GM18505 (cell line): Measurements from ENCODE around the gene AMD1.
"Not testable (repeated sequence)": the region's sequence is repeated elsewhere in the genome, so short reads cannot be mapped to it uniquely, and the experiment has no call there.

Experiments
- ATAC-seq: cut with Tn5 transposase; IDR thresholded peaks from one replicate; pipeline ENCODE4 v1.9.1; 2021; ENCODE audit not compliant: unreplicated experiment
- POLR2A ChIP-seq: IDR thresholded peaks from 4 replicates; pipeline ENCODE4 v1.6.1; 2011; ENCODE audit warnings: borderline replicate concordance; ENCODE audit not compliant: insufficient read depth, insufficient read length; ENCODE audit errors: extremely low read depth

AMD1 gene

DNA sequence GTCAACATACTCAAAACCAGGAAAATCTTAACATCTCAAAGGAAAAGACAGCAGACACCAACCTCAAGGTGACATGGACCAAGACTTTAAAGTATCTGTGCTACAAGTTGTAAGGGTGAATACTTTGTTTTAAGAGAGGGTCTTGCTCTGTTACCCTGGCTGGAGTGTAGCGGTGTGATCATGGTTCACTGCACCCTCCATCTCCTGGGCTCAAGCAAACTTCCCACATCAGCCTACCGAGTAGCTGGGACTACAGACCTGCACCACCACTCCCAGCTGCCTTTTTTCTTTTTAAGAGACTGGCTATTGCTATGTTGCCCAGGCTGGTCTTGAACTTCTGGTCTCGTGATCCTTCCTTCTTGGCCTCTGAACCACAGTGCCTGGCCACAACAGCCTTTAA is 9.7 kb downstream of the AMD1 start:
- TF ChIP-seq POLR2A: no peak
- ATAC-seq: no peak

DNA sequence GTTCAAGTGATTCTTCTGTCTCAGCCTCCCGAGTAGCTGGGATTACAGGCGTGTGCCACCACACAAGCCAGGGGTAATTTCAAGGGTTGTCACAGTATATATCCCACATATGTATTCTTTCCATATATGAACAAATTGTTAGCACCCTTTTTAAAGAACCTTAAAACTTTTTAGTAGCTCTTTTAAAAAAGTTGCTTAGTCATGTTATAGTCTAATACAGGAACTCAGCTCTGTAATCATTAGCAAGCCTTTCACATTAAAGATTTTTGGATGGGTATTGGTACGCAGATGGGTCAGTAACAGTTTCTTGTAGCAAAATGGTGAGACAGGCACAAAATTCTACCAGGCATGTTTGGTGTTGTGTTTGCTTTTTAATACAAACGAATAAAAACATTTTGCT is 10.9 kb downstream of the AMD1 start:
- no peak for TF ChIP-seq POLR2A
- ATAC-seq: no peak

DNA sequence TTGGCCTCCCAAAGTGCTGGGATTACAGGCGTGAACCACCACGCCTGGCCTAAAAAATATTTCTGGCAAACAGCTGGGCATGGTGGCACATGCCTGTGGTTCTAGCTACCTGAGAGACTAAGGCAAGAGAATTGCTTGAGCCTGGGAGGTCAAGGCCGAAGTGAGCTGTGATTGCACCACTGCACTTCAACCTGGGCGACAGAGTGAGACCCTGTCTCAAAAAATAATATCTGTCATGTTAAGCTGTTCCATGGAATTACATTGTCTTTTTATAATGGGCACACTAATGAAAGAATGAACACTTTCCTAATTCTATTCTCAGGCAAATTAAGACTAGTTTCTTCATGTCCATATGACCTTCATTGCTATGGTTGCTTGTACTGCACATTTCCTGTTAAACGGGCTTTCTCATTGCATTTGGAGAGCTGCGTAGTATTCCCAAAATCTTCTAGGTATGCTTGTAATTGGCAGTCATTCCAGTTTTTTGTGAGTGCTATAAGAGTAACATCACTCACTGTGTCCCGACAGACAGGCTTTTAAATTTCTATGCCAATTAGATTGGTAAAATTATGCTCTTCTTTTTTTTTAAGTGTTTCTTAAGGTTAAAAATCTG is 12.1 kb downstream of the AMD1 start:
- TF ChIP-seq POLR2A: no peak
- no peak for ATAC-seq

DNA sequence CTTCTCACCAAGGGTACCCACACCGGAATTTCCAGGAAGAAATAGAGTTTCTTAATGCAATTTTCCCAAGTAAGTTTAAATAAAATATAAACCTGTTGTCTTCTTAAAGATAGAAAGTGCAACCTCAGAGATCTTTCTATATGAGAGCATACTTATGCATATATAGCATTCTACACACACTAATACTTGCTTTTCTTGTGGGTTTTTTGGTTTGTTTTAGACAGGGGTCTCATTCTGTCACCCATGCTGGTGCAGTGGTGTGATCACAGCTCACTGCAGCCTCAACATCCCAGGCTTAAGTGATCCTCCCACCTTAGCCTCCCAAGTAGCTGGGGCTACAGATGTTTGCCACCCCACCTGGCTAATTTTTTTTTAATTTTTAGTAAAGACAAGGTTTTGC is 15.7 kb downstream of the AMD1 start:
- ATAC-seq: no peak
- TF ChIP-seq POLR2A: no peak

DNA sequence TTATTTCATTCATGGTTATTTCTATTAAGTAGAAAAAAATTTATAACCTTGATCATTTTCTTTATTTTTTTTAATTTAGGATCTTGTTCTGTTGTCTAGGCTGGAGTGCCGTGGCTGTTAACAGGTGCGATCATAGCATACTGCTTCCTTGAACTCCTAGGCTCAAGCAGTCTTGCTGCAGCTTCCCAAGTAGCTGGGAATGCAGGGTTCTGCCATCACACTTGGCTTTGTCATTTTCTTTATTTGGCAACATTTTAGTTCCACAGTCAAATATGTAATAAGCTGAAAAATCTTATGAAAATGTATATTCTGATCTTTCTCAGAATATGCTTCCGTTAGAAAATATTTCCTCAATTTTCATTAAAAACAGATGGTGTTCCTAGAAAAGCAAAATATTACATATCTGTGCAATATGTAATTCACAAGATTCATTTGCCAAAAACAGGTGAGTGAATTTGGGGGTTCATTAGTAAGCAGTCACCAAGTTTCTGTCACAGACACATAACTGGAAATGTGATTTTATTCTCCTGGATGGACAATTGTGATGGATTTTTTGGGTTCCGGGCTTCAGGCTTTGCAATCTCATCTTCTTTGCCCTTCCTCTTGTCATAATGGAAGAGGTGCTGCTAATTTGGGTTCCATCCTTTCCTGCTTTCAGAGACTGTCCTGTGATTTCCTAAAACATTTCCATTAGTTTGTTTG is 21.5 kb downstream of the AMD1 start:
- no peak for TF ChIP-seq POLR2A
- ATAC-seq: no peak

DNA sequence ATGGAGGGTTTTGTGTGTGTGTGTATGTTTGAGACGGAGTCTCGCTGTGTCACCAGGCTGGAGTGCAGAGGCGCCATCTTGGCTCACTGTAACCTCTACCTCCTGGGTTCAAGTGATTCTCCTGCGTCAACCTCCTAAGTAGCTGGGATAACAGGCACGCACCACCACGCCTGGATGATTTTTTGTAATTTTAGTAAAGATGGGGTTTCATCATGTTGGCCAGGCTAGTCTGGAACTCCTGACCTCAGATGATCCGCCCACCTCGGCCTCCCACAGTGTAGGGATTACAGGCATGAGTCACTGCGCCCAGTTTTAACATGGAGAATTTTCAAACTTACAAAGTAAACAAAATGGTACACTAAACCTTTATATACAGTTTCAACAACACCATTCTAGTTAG is 22.8 kb downstream of the AMD1 start:
- no peak for ATAC-seq

DNA sequence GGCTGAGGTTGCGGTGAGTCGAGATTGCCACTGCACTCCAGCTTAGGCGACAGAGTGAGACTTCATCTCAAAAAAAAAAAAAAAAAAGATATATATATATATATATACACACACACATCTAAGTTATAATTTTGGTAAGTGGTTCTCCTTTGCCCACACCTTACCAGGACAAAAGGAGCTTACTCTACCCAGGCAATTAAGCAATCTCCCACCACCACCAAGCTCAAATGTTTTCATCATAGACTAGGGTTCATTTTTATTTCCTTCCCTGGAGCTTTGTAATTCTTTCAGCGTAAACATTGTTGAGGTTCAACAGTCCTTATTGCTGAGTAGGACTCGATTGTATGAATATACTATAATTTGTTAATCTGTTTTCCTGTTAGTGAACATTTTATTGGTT is 23.5 kb downstream of the AMD1 start:
- no peak for TF ChIP-seq POLR2A
- no peak for ATAC-seq

More for the DNA sequence above, 22.8 kb downstream of the AMD1 start:
- TF ChIP-seq POLR2A: no peak

DNA sequence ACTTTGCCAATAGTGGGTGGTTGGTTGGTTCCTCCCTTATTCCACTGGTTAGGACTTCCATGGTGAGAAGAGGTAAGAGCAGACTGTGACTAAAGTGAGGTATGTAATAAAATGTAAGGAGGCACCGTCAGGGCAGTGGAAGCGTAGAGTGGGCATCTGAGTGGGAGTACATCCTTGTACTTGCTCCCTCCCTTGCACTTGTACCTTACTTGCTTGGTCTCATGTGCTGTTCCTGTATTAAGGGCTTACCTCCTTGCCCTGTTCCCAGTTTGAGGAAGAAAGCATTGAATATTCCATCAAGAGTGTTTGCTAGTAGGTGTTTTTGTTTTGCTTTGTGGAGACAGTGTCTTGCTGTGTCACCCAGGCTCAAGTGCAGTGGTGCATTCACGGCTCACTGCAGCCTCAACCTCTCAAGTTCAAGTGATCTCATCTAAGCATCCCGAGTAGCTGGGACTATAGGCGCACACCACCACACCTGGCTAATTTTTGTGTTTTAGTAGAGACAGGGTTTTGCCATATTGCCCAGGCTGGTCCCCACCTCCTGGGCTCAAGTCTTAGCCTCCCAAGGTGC is 25.5 kb downstream of the AMD1 start:
- no peak for ATAC-seq

DNA sequence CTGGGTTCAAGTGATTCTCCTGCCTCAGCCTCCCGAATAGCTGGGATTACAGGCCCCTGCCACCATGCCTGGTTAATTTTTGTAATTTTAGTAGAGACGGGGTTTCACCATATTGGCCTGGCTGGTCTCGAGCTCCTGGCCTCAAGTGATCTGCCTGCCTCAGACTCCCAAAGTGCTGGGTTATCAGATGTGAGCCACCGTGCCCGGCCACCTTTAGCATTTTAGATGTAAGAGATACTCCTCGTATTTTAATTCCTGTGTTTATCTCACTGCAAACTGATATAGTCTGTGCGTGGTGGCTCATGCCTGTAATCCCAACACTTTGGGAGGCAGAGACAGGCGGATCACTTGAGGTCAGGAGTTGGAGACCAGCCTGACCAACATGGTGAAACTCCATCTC is 27.0 kb downstream of the AMD1 start:
- ATAC-seq: not testable (repeated sequence)

More for the DNA sequence above, 25.5 kb downstream of the AMD1 start:
- no peak for TF ChIP-seq POLR2A

DNA sequence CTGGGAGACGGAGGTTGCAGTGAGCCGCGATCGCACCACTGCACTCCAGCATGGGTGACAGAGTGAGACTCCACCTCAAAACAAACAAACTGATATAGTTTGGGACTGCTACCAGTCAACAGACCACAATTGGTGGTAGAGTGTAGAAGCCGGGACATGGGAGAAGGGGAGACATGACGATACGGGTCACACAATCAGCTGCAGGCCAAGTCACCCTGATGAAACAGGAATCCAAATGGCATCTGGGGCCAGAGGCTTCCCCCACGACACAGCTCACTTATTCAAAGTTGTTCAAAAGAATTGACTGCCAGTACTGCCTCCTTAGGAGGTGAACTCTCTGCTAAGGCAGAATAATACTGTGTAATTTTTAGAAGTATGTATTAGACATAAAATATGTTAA is 27.5 kb downstream of the AMD1 start:
- TF ChIP-seq POLR2A: no peak
- no peak for ATAC-seq

DNA sequence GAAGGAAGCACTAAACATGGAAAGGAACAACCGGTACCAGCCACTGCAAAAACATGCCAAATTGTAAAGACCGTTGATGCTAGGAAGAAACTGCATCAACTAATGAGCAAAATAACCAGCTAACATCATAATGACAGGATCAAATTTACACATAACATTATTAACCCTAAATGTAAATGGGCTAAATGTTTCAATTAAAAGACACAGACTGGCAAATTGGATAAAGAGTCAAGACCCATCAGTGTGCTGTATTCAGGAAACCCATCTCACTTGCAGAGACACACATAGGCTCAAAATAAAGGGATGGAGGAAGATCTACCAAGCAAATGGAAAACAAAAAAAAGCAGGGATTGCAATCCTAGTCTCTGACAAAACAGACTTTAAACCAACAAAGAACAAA is 31.7 kb downstream of the AMD1 start:
- not testable (repeated sequence) for ATAC-seq

DNA sequence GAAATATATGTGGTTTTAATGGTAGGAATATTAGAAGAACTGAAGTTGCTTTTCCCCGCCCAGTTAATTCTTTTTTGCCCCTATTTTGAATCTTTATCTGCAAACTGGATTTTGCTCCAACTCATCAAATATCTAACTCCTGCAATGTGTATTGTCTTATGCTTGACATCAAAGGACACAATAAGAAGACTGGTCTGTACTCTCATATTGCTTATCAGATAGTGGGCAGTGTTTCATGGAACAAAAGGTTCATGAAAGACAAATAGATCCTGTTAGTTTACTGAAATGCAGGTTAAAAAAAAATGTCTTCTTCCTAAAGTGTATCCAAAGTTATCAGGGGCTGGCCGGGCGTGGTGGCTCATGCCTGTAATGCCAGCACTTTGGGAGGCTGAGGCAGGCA is 56.2 kb downstream of the AMD1 start:
- ATAC-seq: no peak

DNA sequence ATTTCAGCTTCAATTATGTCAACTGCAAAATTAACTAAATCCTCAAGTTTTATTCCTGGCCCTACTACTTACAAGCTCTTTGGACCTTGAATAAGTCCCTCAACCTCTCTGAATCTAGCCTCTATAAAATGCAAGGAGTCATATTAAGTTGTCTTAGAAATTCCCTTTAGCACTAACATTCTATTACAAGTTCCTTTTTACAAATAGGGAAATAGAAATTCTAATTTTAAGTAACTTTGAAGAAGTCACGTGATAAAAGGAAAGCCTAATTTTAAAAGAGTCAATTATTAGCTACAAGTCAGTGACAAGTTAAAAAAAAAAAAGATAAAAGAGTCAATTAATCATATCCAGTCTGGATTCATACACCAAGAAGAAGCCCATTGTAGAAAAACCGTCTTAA is 59.3 kb downstream of the AMD1 start:
- TF ChIP-seq POLR2A: no peak
- no peak for ATAC-seq

More for the DNA sequence above, 56.2 kb downstream of the AMD1 start:
- TF ChIP-seq POLR2A: no peak

DNA sequence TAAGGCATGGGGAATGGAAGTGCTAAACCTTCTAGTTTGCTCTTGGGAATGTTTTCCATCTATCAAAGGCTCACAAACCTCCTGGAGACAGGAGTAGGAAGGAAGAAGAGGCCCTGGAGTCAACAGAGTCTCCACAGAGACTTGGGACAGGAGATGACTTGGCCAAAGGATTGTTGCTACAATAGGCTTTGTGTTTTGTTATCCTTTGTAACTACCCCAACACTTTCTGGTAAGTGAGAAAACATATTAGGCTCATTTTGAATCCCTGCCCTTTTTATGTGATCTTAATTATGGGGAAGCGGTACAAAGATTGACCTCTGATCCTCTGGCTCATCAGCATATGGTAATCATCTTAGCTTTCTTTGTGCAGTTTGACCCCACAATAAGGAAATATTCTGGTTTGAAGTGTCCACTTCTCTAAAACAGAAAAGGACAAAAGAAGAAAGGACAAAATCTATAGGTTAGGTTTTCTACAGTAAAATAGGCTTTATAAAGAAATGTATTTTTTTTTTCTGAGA is 59.9 kb downstream of the AMD1 start:
- no peak for ATAC-seq
- no peak for TF ChIP-seq POLR2A
